Stimulated activated CD8-positive, alpha-beta memory T cell treated with anti-CD3 and anti-CD28 coated beads, Interleukin-15, amount 100 ng/mL, for 4 hours (primary cell): ENCODE results near the gene RDH12.
"Not testable (repeated sequence)": the region's sequence is repeated elsewhere in the genome, so short reads cannot be mapped to it uniquely, and the experiment has no call there.

Experiments used
- DNase-seq, 2 donors: peaks; one replicate each; pipeline ENCODE4 v3.0.0-alpha.2; 2020; ENCODE audit warnings: low read depth in 2 of 2

RDH12 gene

GRCh38 chr14:67701492-67701891, at the start of gene RDH12:
Gene RDH12, plus strand, starts transcription at chr14:67701886. Its CDS starts 20,757 bp downstream, at chr14:67722643.
- DNase-seq, result not testable (repeated sequence)

GRCh38 chr14:67652189-67652588, 49.5 kb upstream of the RDH12 start:
- no peak for DNase-seq

- no peak for DNase-seq
These were observed 47.9 kb upstream of the RDH12 start for GRCh38 chr14:67653651-67654280.

- DNase-seq, result no peak
These were observed 38.1 kb upstream of the RDH12 start for GRCh38 chr14:67663633-67664032.

- no peak for DNase-seq
These were observed 35.8 kb upstream of the RDH12 start for GRCh38 chr14:67665868-67666267.

- no peak for DNase-seq
These were observed 34.8 kb upstream of the RDH12 start for GRCh38 chr14:67666750-67667449.

- DNase-seq, result no peak
These were observed 33.1 kb upstream of the RDH12 start for GRCh38 chr14:67668559-67668958.

GRCh38 chr14:67673451-67673850, 28.2 kb upstream of the RDH12 start:
- no peak for DNase-seq

- peak in 1 of 2 donors; percentile 8 for DNase-seq
These were observed 27.6 kb upstream of the RDH12 start for GRCh38 chr14:67674139-67674479.

- peak; percentile 47 to 70 for DNase-seq
These were observed 27.0 kb upstream of the RDH12 start, which contains the start of gene VTI1B for GRCh38 chr14:67674480-67675218. Gene VTI1B, minus strand, starts transcription at chr14:67674632. Its CDS starts 143 bp downstream, at chr14:67674489.

- no peak for DNase-seq
These were observed 26.5 kb upstream of the RDH12 start for GRCh38 chr14:67675219-67675582.

GRCh38 chr14:67679006-67679405, 22.7 kb upstream of the RDH12 start:
- DNase-seq, result no peak

GRCh38 chr14:67680121-67680602, 21.5 kb upstream of the RDH12 start:
- DNase-seq, result no peak

- DNase-seq, result no peak
These were observed 20.7 kb upstream of the RDH12 start for GRCh38 chr14:67680941-67681340.

- DNase-seq, result no peak
These were observed 17.8 kb upstream of the RDH12 start for GRCh38 chr14:67683842-67684241.

- DNase-seq, result no peak
These were observed 11.7 kb upstream of the RDH12 start for GRCh38 chr14:67690011-67690410.

GRCh38 chr14:67694791-67695393, 6.8 kb upstream of the RDH12 start:
- peak; percentile 41 to 60 for DNase-seq

GRCh38 chr14:67695394-67695949, 6.2 kb upstream of the RDH12 start, which contains the start of gene RDH11:
Gene RDH11, minus strand, starts transcription at chr14:67695764. Its CDS starts 61 bp downstream, at chr14:67695703.
- DNase-seq, result peak; percentile 62 to 76

GRCh38 chr14:67697006-67697405, 4.7 kb upstream of the RDH12 start:
- DNase-seq, result no peak

GRCh38 chr14:67698179-67698578, 3.5 kb upstream of the RDH12 start:
- no peak for DNase-seq

GRCh38 chr14:67703997-67704396, 2.3 kb downstream of the RDH12 start:
- no peak for DNase-seq
